HepG2 (cell line): ENCODE results near the gene GLI3. TPM values are rescaled to one million over a fixed set of nuclear protein-coding genes. Genes with fewer than 3 reads are reported as not detected.

ENCODE experiments used
- ATAC-seq: fragments of 200-7000 bp; cut with Tn5 transposase; 3 replicates; pipeline ENCODE4 v1.9.1; 2020; ENCODE audit warnings: mild to moderate bottlenecking, moderate library complexity
- BruUV-seq: library from RNA; stranded (reverse); fragments of 400-500 nt; replicated peaks from 2 replicates; lab custom pipeline; 2021; lab: Mats Ljungman, UMichigan
- CTCF ChIA-PET: fragments of 300-600 bp; formaldehyde crosslinking; extraction: SDS; loops from one replicate; lab custom pipeline; 2021; ENCODE audit warnings: low total read pairs, inconsistent platforms, low intra/inter-chr PET ratio; lab: Yijun Ruan, JAX
- POLR2A ChIA-PET: fragments of 350-600 bp; sonication (Branson Sonifier 250); formaldehyde crosslinking; loops from one replicate; lab custom pipeline; 2020; ENCODE audit warnings: antibody characterized with exemption, inconsistent platforms; lab: Yijun Ruan, JAX
- DNase-seq: peaks from one replicate; pipeline ENCODE4 v3.0.0-alpha.2; 2015; ENCODE audit warnings: low spot score
- FAIRE-seq: peaks from 3 replicates; lab custom pipeline; 2011; peaks lifted over from hg19 to GRCh38; lab: Jason Lieb, UNC
- H2AFZ ChIP-seq: one replicate; pipeline ENCODE4 v1.6.1; 2011; ENCODE audit warnings: low read length, inconsistent platforms
- H3K27ac ChIP-seq: fragments of 300-600 bp; 3 replicates; pipeline ENCODE4 v1.8.0; 2011; ENCODE audit warnings: mixed run types, mild to moderate bottlenecking, mixed read lengths, low read length, inconsistent platforms; ENCODE audit not compliant: insufficient read depth; ENCODE audit errors: extremely low read length
- H3K27me3 ChIP-seq, 2 experiments: fragments of 200-600 bp in 1 of 2; 2 replicates in 1 of 2; 3 replicates in 1 of 2; pipeline versions ENCODE4 v1.6.0 to v1.8.0; 2011; ENCODE audit warnings: low read length in 2 of 2, mild to moderate bottlenecking in 2 of 2, moderate library complexity in 2 of 2, inconsistent platforms in 1 of 2; ENCODE audit not compliant: insufficient read depth in 2 of 2, control insufficient read depth in 1 of 2
- H3K36me3 ChIP-seq, 2 experiments: fragments of 200-600 bp in 1 of 2; replicated peaks in 1 of 2; 2 replicates in 1 of 2; 3 replicates in 1 of 2; pipeline versions ENCODE4 v1.5.1 to v1.8.0; 2011; ENCODE audit warnings: low read length in 2 of 2, inconsistent platforms in 1 of 2; ENCODE audit not compliant: insufficient read depth in 2 of 2, control insufficient read depth in 1 of 2
- H3K4me1 ChIP-seq: 2 replicates; pipeline ENCODE4 v1.5.1; 2012; ENCODE audit warnings: low read length, inconsistent platforms; ENCODE audit not compliant: insufficient read depth
- H3K4me2 ChIP-seq: 2 replicates; pipeline ENCODE4 v1.6.0; 2011; ENCODE audit warnings: low read depth, low read length, inconsistent platforms
- H3K4me3 ChIP-seq, 3 experiments: fragments of 200-600 bp in 1 of 3; sonication (generic), shearing (Covaris generic) in 1 of 3; replicated peaks in 1 of 3; 2 replicates each; pipeline ENCODE4 v1.5.1; 2011 to 2016; ENCODE audit warnings: low read length in 3 of 3, inconsistent platforms in 2 of 3, low read depth in 2 of 3, mild to moderate bottlenecking in 2 of 3, control low read depth in 1 of 3, mixed read lengths in 1 of 3; ENCODE audit not compliant: insufficient read depth in 1 of 3
- H3K79me2 ChIP-seq: one replicate; pipeline ENCODE4 v1.6.1; 2011; ENCODE audit warnings: low read length, inconsistent platforms; ENCODE audit not compliant: insufficient read depth
- H3K9ac ChIP-seq: 2 replicates; pipeline ENCODE4 v1.6.0; 2011; ENCODE audit warnings: mild to moderate bottlenecking, low read depth, low read length, inconsistent platforms; ENCODE audit not compliant: insufficient read depth
- H3K9me3 ChIP-seq: 2 replicates; pipeline ENCODE4 v1.5.1; 2012; ENCODE audit warnings: mild to moderate bottlenecking, low read length
- H4K20me1 ChIP-seq: 2 replicates; pipeline ENCODE4 v1.6.0; 2011; ENCODE audit warnings: inconsistent platforms, mild to moderate bottlenecking, low read length, moderate library complexity; ENCODE audit not compliant: insufficient read depth
- CREB3 ChIP-seq: sonication (generic); formaldehyde crosslinking; IDR thresholded peaks from 2 replicates; pipeline ENCODE4 v1.5.0; 2020; ENCODE audit warnings: missing genetic modification reagents
- DNMT1 ChIP-seq: sonication (generic); formaldehyde crosslinking; IDR thresholded peaks from 2 replicates; pipeline ENCODE4 v1.5.1; 2020; ENCODE audit warnings: mild to moderate bottlenecking, missing genetic modification reagents
- FLYWCH1 ChIP-seq: sonication (generic); formaldehyde crosslinking; IDR thresholded peaks from 2 replicates; pipeline ENCODE4 v1.8.1; 2023; ENCODE audit warnings: mild to moderate bottlenecking, missing genetic modification reagents
- KDM4B ChIP-seq: sonication (generic); formaldehyde crosslinking; IDR thresholded peaks from 2 replicates; pipeline ENCODE4 v1.4.0; 2020; ENCODE audit warnings: missing genetic modification reagents
- MZF1 ChIP-seq: sonication (generic); formaldehyde crosslinking; IDR thresholded peaks from 2 replicates; pipeline ENCODE4 v1.8.1; 2023; ENCODE audit warnings: mild to moderate bottlenecking, missing genetic modification reagents, borderline replicate concordance
- PAXIP1 ChIP-seq: sonication (generic); formaldehyde crosslinking; conservative IDR thresholded peaks from 2 replicates; pipeline ENCODE4 v1.4.0; 2020; ENCODE audit warnings: mild to moderate bottlenecking, missing genetic modification reagents, moderate library complexity
- PCBP2 ChIP-seq: fragments of 200-400 bp; formaldehyde crosslinking; optimal IDR thresholded peaks from 2 replicates; pipeline ENCODE3; 2018; ENCODE audit warnings: low read length, low read depth; ENCODE audit not compliant: poor library complexity, severe bottlenecking
- ZBED4 ChIP-seq: sonication (generic); formaldehyde crosslinking; IDR thresholded peaks from 2 replicates; pipeline ENCODE4 v1.4.0; 2020; ENCODE audit warnings: missing genetic modification reagents, borderline replicate concordance
- ZBTB4 ChIP-seq: sonication (generic); formaldehyde crosslinking; IDR thresholded peaks from 2 replicates; pipeline ENCODE4 v1.4.0; 2020; ENCODE audit warnings: missing genetic modification reagents, mild to moderate bottlenecking, borderline replicate concordance
- ZNF547 ChIP-seq: sonication (generic); formaldehyde crosslinking; IDR thresholded peaks from 2 replicates; pipeline ENCODE4 v1.5.1; 2020; ENCODE audit warnings: mild to moderate bottlenecking, missing genetic modification reagents
- ZNF563 ChIP-seq: sonication (generic); formaldehyde crosslinking; IDR thresholded peaks from 2 replicates; pipeline ENCODE4 v1.8.0; 2022; ENCODE audit warnings: mild to moderate bottlenecking, moderate library complexity, missing genetic modification reagents
- ZNF619 ChIP-seq: sonication (generic); formaldehyde crosslinking; IDR thresholded peaks from 2 replicates; pipeline ENCODE4 v1.4.0; 2020; ENCODE audit warnings: mild to moderate bottlenecking, missing genetic modification reagents
- WGBS: methylation state at CpG from one replicate; pipeline ENCODE4 v1.1.6; 2017; ENCODE audit warnings: low lambda C conversion rate; 5-methylcytosine and 5-hydroxymethylcytosine counted together
- in situ Hi-C: cut with HindIII; loops from 2 replicates; pipeline ENCODE4 v1.10.0; 2017; ENCODE audit warnings: low pct_unique_long_range_greater_than_20kb; ENCODE audit not compliant: extremely low pct_ligation_motif_present
- intact Hi-C: fragments of 100-400 bp; cut with micrococcal nuclease; formaldehyde crosslinking; loops from one replicate; pipeline ENCODE4 v1.10.0; 2022; ENCODE audit not compliant: unreplicated experiment
- polyA plus RNA-seq, 8 experiments: library from polyadenylated mRNA; depleted of rRNA in 3 of 8; stranded (reverse) in 7 of 8; unstranded in 1 of 8; fragments of >200 nt; fragmentation: Illumina TruSeq in 4 of 8; extraction: Trizol in 4 of 8; gene quantifications; 2 replicates each; pipeline versions ENCODE4 v1.2.1 to v1.2.3, GENCODE V29; 2011 to 2016; ENCODE audit warnings: low read depth in 4 of 8, missing spikeins in 1 of 8, mixed read lengths in 1 of 8; ENCODE audit not compliant: insufficient read depth in 1 of 8
- total RNA-seq, 5 experiments: library from RNA; depleted of rRNA; stranded (reverse); fragments of >200 nt; fragmentation: Illumina TruSeq; extraction: Trizol; gene quantifications; 2 replicates each; pipeline ENCODE4 v1.2.3, GENCODE V29; 2016; ENCODE audit warnings: low read depth in 1 of 5

The GLI3 gene
- total and polyA plus RNA-seq, 2 of the 13 experiments (the other 11 are each of a cell fraction or from before 2014, with no cell fraction given) = not detected

GRCh38 chr7:42242381-42242780, 5.4 kb upstream of the GLI3 start (continued):
- TF ChIP-seq ZBTB4 = no peak
- TF ChIP-seq ZNF619 = no peak
- TF ChIP-seq ZNF563 (CRISPR knock-in tag) = no peak
- TF ChIP-seq CREB3 (CRISPR knock-in tag) = no peak
- TF ChIP-seq KDM4B (CRISPR knock-in tag) = no peak

- BruUV-seq = no TSS peak
- TF ChIP-seq DNMT1 (CRISPR knock-in tag) (no peak), MZF1 (no peak), FLYWCH1 (CRISPR knock-in tag) (no peak), ZBED4 (CRISPR knock-in tag) (no peak), PAXIP1 (CRISPR knock-in tag) (no peak), ZNF547 (no peak), PCBP2 (no peak)
Measured at GRCh38 chr7:42241424-42241823, 4.4 kb upstream of the GLI3 start.

More at GRCh38 chr7:42241424-42241823, 4.4 kb upstream of the GLI3 start:
- no peak overlapping the region for H3K4me2 ChIP-seq
- POLR2A ChIA-PET = no interaction called here
- no peaks in the 10 kb centered on the region for H3K9me3 ChIP-seq
- no peak for FAIRE-seq
- H3K27ac ChIP-seq = no peak overlapping the region
- in situ Hi-C loops = no loop called here
- no peak overlapping the region for H3K9ac ChIP-seq
- no peaks in the 10 kb centered on the region for H3K79me2 ChIP-seq
- no peaks in the 10 kb centered on the region; the same call in 1 of the 2 replicates for H3K4me1 ChIP-seq
- no peak overlapping the region for H2AFZ ChIP-seq
- H4K20me1 ChIP-seq = no peaks in the 10 kb centered on the region
- CTCF ChIA-PET = no interaction called here
- DNase-seq = no peak
- WGBS = 61% methylated on average over 6 of the region's 6 CpGs
- no peak for ATAC-seq
- H3K36me3 ChIP-seq = no peaks in the 10 kb centered on the region
- H3K4me3 ChIP-seq = no peak overlapping the region
- intact Hi-C loops = no loop called here
- peaks cover 3 to 33% of the 10 kb centered on the region in 2 experiments; a peak in 4 of 5 replicates for H3K27me3 ChIP-seq
